Measurements from ENCODE around the gene RGMB. TPM values are rescaled to one million over a fixed set of nuclear protein-coding genes. Genes with fewer than 3 reads are reported as not detected.
"Not testable (repeated sequence)": the region's sequence is repeated elsewhere in the genome, so short reads cannot be mapped to it uniquely, and the experiment has no call there.

The RGMB gene
- total and polyA plus RNA-seq, 2 experiments from 2014 or later: 145 to 201 TPM

GRCh38 chr5:98742396-98743073 is 30.9 kb upstream of the RGMB start:
- DNase-seq: no peak
- in situ Hi-C loops (cut with MboI): no loop called here
- no peaks in the 10 kb centered on the region for H3K79me2 ChIP-seq (ENCODE audit: insufficient read depth)
- no peaks in the 10 kb centered on the region for H4K20me1 ChIP-seq (ENCODE audit: insufficient read depth)
- no peak overlapping the region for H3K9ac ChIP-seq
- no peak overlapping the region for H2AFZ ChIP-seq
- no peaks in the 10 kb centered on the region for H3K27me3 ChIP-seq (replicated peaks; ENCODE audit: insufficient read depth)
- no peaks in the 10 kb centered on the region; the same call in 1 of the 2 replicates for H3K4me1 ChIP-seq (ENCODE audit: insufficient read depth)
- H3K4me3 ChIP-seq: no peak overlapping the region
- no peaks in the 10 kb centered on the region for H3K9me2 ChIP-seq (ENCODE audit: insufficient read depth)
- WGBS, 2 experiments (ENCODE audit: low coverage in 1 of 2, low lambda C conversion rate in 2 of 2, missing lambda C conversion rate in 2 of 2): 85 to 89% methylated on average over 4 to 5 of the region's 5 CpGs
- H3K4me2 ChIP-seq (ENCODE audit: unreplicated experiment): no peak overlapping the region
- no peak for TF ChIP-seq EZH2phosphoT487 (IDR thresholded peaks at IDR 0.05; ENCODE audit: insufficient read depth, low read depth)
- no peak for TF ChIP-seq EZH2 (IDR thresholded peaks at IDR 0.05; ENCODE audit: insufficient read depth, poor library complexity, severe bottlenecking)
- no peaks in the 10 kb centered on the region for H3F3A ChIP-seq (ENCODE audit: insufficient read depth)
- no peaks in the 10 kb centered on the region for H3K36me3 ChIP-seq (ENCODE audit: low read depth)
- no peak overlapping the region for H3K27ac ChIP-seq
- no peaks in the 10 kb centered on the region for H3K9me3 ChIP-seq (ENCODE audit: low read depth)

- H3K9me2 ChIP-seq (ENCODE audit: insufficient read depth); H3K4me3 ChIP-seq; H3K79me2 ChIP-seq (ENCODE audit: insufficient read depth); H3K27me3 ChIP-seq (replicated peaks; ENCODE audit: insufficient read depth); H2AFZ ChIP-seq; H3K36me3 ChIP-seq (ENCODE audit: low read depth); H3K4me1 ChIP-seq (ENCODE audit: insufficient read depth); H3K9ac ChIP-seq; H4K20me1 ChIP-seq (ENCODE audit: insufficient read depth); H3F3A ChIP-seq (ENCODE audit: insufficient read depth); H3K9me3 ChIP-seq (ENCODE audit: low read depth); DNase-seq; H3K27ac ChIP-seq; in situ Hi-C loops (cut with MboI); H3K4me2 ChIP-seq (ENCODE audit: unreplicated experiment): not testable (repeated sequence)
- 65 to 77% methylated on average over 1 of the region's 1 CpG for WGBS, 2 experiments (ENCODE audit: low coverage in 1 of 2, low lambda C conversion rate in 2 of 2, missing lambda C conversion rate in 2 of 2)
These were observed 25.2 kb upstream of the RGMB start for GRCh38 chr5:98748259-98748658.

DNA sequence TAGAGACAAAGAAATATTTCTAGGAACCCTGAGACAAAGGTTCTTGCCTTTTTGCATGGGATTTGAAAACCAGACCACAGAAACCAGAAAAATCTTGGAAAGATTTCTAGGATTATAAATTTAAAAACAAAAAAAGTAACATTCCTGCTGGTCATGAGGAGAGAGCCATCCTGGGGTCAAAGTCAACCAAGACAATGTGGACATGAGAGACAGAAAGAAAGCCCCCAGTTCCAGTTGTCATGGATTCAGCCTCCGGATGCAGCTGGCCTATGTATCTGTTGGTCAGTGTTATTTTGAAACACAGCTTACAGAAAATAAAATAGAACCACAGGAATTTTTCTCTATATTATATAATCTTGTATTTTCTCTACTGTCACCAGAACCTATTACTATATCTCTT is 24.4 kb upstream of the RGMB start:
- TF ChIP-seq EZH2phosphoT487 (IDR thresholded peaks at IDR 0.05; ENCODE audit: insufficient read depth, low read depth) (no peak), EZH2 (IDR thresholded peaks at IDR 0.05; ENCODE audit: insufficient read depth, poor library complexity, severe bottlenecking) (no peak)
- Histone ChIP-seq H3F3A (ENCODE audit: insufficient read depth) (no peaks in the 10 kb centered on the region), H3K36me3 (ENCODE audit: low read depth) (no peaks in the 10 kb centered on the region), H2AFZ (no peak overlapping the region), H3K9ac (no peak overlapping the region), H3K27me3 (replicated peaks; ENCODE audit: insufficient read depth) (no peaks in the 10 kb centered on the region), H3K27ac (no peak overlapping the region), H3K9me2 (ENCODE audit: insufficient read depth) (no peaks in the 10 kb centered on the region), H3K4me3 (no peak overlapping the region), H4K20me1 (ENCODE audit: insufficient read depth) (no peaks in the 10 kb centered on the region), H3K4me1 (ENCODE audit: insufficient read depth) (no peaks in the 10 kb centered on the region), H3K9me3 (ENCODE audit: low read depth) (no peaks in the 10 kb centered on the region), H3K79me2 (ENCODE audit: insufficient read depth) (no peaks in the 10 kb centered on the region), H3K4me2 (ENCODE audit: unreplicated experiment) (no peak overlapping the region)
- WGBS, 2 experiments (ENCODE audit: low coverage in 1 of 2, low lambda C conversion rate in 2 of 2, missing lambda C conversion rate in 2 of 2): 89 to 95% methylated on average over 1 of the region's 1 CpG
- in situ Hi-C loops (cut with MboI): no loop called here
- DNase-seq: no peak

GRCh38 chr5:98750693-98751092 is 22.8 kb upstream of the RGMB start:
- no peak overlapping the region for H3K4me2 ChIP-seq (ENCODE audit: unreplicated experiment)
- H3K9ac ChIP-seq: no peak overlapping the region
- H2AFZ ChIP-seq: no peak overlapping the region
- no peaks in the 10 kb centered on the region for H3K79me2 ChIP-seq (ENCODE audit: insufficient read depth)
- H3K9me2 ChIP-seq (ENCODE audit: insufficient read depth): no peaks in the 10 kb centered on the region; the same call in 1 of the 2 replicates
- peaks cover 9% of the 10 kb centered on the region for H3F3A ChIP-seq (ENCODE audit: insufficient read depth)
- no peaks in the 10 kb centered on the region for H3K36me3 ChIP-seq (ENCODE audit: low read depth)
- H3K4me3 ChIP-seq: no peak overlapping the region
- H3K9me3 ChIP-seq (ENCODE audit: low read depth): no peaks in the 10 kb centered on the region
- no peaks in the 10 kb centered on the region for H4K20me1 ChIP-seq (ENCODE audit: insufficient read depth)
- H3K27ac ChIP-seq: no peak overlapping the region
- no peak for TF ChIP-seq EZH2 (IDR thresholded peaks at IDR 0.05; ENCODE audit: insufficient read depth, poor library complexity, severe bottlenecking)
- no peak for TF ChIP-seq EZH2phosphoT487 (IDR thresholded peaks at IDR 0.05; ENCODE audit: insufficient read depth, low read depth)
- peaks cover 2% of the 10 kb centered on the region for H3K4me1 ChIP-seq (ENCODE audit: insufficient read depth)
- WGBS, 2 experiments (ENCODE audit: low coverage in 1 of 2, low lambda C conversion rate in 2 of 2, missing lambda C conversion rate in 2 of 2): 86 to 87% methylated on average over 4 of the region's 4 CpGs
- in situ Hi-C loops (cut with MboI): no loop called here
- H3K27me3 ChIP-seq (replicated peaks; ENCODE audit: insufficient read depth): no peaks in the 10 kb centered on the region
- peak; percentile 13 for DNase-seq

DNA sequence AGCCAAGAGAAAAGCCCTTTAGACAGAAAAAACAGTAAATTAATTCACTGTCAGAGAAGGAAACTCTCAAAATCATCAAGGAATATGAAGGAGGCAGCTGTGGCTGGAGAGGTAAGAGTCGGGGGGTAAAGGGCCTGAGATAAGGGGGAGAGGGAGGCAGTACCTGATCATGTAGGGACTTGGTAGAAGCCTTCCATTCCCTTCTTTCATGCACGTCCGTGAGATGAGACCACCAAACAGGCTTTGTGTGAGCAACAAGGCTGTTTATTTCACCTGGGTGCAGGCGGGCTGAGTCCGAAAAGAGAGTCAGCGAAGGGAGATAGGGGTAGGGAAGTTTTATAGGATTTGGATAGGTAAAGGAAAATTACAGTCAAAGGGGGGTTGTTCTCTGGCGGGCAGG is 21.1 kb upstream of the RGMB start:
- H3K4me2 ChIP-seq (ENCODE audit: unreplicated experiment); H3K79me2 ChIP-seq (ENCODE audit: insufficient read depth); H3K36me3 ChIP-seq (ENCODE audit: low read depth); H3K9me3 ChIP-seq (ENCODE audit: low read depth); in situ Hi-C loops (cut with MboI); H2AFZ ChIP-seq; H3K9me2 ChIP-seq (ENCODE audit: insufficient read depth); H3K4me3 ChIP-seq; H3K27ac ChIP-seq; H3K4me1 ChIP-seq (ENCODE audit: insufficient read depth); H3K27me3 ChIP-seq (replicated peaks; ENCODE audit: insufficient read depth); DNase-seq; H4K20me1 ChIP-seq (ENCODE audit: insufficient read depth); H3K9ac ChIP-seq: not testable (repeated sequence)
- H3F3A ChIP-seq (ENCODE audit: insufficient read depth): peaks cover 12% of the 10 kb centered on the region
- WGBS, 2 experiments (ENCODE audit: low coverage in 1 of 2, low lambda C conversion rate in 2 of 2, missing lambda C conversion rate in 2 of 2): 86 to 89% methylated on average over 7 of the region's 7 CpGs

- H3K9ac ChIP-seq; H4K20me1 ChIP-seq (ENCODE audit: insufficient read depth); H3K4me3 ChIP-seq; H3K27ac ChIP-seq; DNase-seq; H2AFZ ChIP-seq; H3K79me2 ChIP-seq (ENCODE audit: insufficient read depth); H3K27me3 ChIP-seq (replicated peaks; ENCODE audit: insufficient read depth); H3K36me3 ChIP-seq (ENCODE audit: low read depth); H3K4me2 ChIP-seq (ENCODE audit: unreplicated experiment); H3K9me2 ChIP-seq (ENCODE audit: insufficient read depth); in situ Hi-C loops (cut with MboI); H3K4me1 ChIP-seq (ENCODE audit: insufficient read depth); H3K9me3 ChIP-seq (ENCODE audit: low read depth): not testable (repeated sequence)
- WGBS, 2 experiments (ENCODE audit: low coverage in 1 of 2, low lambda C conversion rate in 2 of 2, missing lambda C conversion rate in 2 of 2): 57 to 64% methylated on average over 1 of the region's 1 CpG
- H3F3A ChIP-seq (ENCODE audit: insufficient read depth): peaks cover 12% of the 10 kb centered on the region
These were observed 20.7 kb upstream of the RGMB start for GRCh38 chr5:98752801-98753200.
